Hepatocyte (in vitro differentiated cells): ENCODE measurements around the gene ZBTB7B. TPM values are rescaled to one million over a fixed set of nuclear protein-coding genes. Genes with fewer than 3 reads are reported as not detected.

Experiments used
- DNase-seq: peaks from one replicate; pipeline ENCODE4 v3.0.0-alpha.2; 2016; ENCODE audit warnings: low spot score
- H2AFZ ChIP-seq: fragments of 200-600 bp; sonication (generic); 2 replicates; pipeline ENCODE4 v1.6.0; 2016; ENCODE audit warnings: antibody characterized with exemption, mild to moderate bottlenecking
- H3K27ac ChIP-seq: fragments of 200-600 bp; sonication (generic); 2 replicates; pipeline ENCODE4 v1.5.1; 2016; ENCODE audit warnings: mild to moderate bottlenecking
- H3K27me3 ChIP-seq: fragments of 200-600 bp; sonication (generic); 2 replicates; pipeline ENCODE4 v1.6.1; 2016
- H3K36me3 ChIP-seq: fragments of 200-600 bp; sonication (generic); replicated peaks from 2 replicates; pipeline ENCODE4 v1.5.1; 2016; ENCODE audit warnings: low read depth; ENCODE audit not compliant: insufficient read depth
- H3K4me1 ChIP-seq: fragments of 200-600 bp; sonication (generic); 2 replicates; pipeline ENCODE4 v1.5.1; 2016; ENCODE audit warnings: mild to moderate bottlenecking, moderate library complexity; ENCODE audit not compliant: insufficient read depth
- H3K4me2 ChIP-seq: fragments of 200-600 bp; sonication (generic); 2 replicates; pipeline ENCODE4 v1.6.0; 2016
- H3K4me3 ChIP-seq: fragments of 200-600 bp; sonication (generic); 2 replicates; pipeline ENCODE4 v1.5.1; 2016; ENCODE audit warnings: mild to moderate bottlenecking
- H3K79me2 ChIP-seq: fragments of 200-600 bp; sonication (generic); 2 replicates; pipeline ENCODE4 v1.6.0; 2017; ENCODE audit warnings: mild to moderate bottlenecking
- H3K9me2 ChIP-seq: fragments of 200-600 bp; sonication (generic); replicated peaks from 2 replicates; pipeline ENCODE4 v1.6.0; 2017; ENCODE audit warnings: mild to moderate bottlenecking; ENCODE audit not compliant: insufficient read depth
- H3K9me3 ChIP-seq: fragments of 200-600 bp; sonication (generic); 2 replicates; pipeline ENCODE4 v1.5.1; 2016; ENCODE audit warnings: low read depth, mild to moderate bottlenecking
- H4K20me1 ChIP-seq: fragments of 200-600 bp; sonication (generic); 2 replicates; pipeline ENCODE4 v1.6.0; 2016; ENCODE audit warnings: mild to moderate bottlenecking; ENCODE audit not compliant: insufficient read depth, poor library complexity, severe bottlenecking
- CTCF ChIP-seq: fragments of 200-600 bp; sonication (generic); IDR thresholded peaks from 2 replicates; pipeline ENCODE4 v1.5.1; 2016; ENCODE audit warnings: antibody characterized with exemption, mild to moderate bottlenecking; ENCODE audit not compliant: poor library complexity
- EZH2 ChIP-seq: fragments of 200-600 bp; sonication (generic); IDR thresholded peaks from 2 replicates; pipeline ENCODE4 v1.6.1; 2016; ENCODE audit warnings: antibody characterized with exemption, mild to moderate bottlenecking, borderline replicate concordance
- EZH2phosphoT487 ChIP-seq: fragments of 200-600 bp; sonication (generic); IDR thresholded peaks from one replicate; pipeline ENCODE4 v1.6.1; 2018; ENCODE audit warnings: antibody characterized with exemption, mild to moderate bottlenecking, low read depth, moderate library complexity; ENCODE audit not compliant: unreplicated experiment, severe bottlenecking
- WGBS: methylation state at CpG from one replicate; pipeline ENCODE4 v1.1.6; 2016; ENCODE audit warnings: low lambda C conversion rate; ENCODE audit errors: missing lambda C conversion rate; 5-methylcytosine and 5-hydroxymethylcytosine counted together
- polyA plus RNA-seq: library from polyadenylated mRNA; unstranded; fragments of >200 nt; fragmentation: Nextera tagmentation; extraction: Ambion mirVana; gene quantifications from 2 replicates; pipeline ENCODE4 v1.2.1, GENCODE V29; 2016
- total RNA-seq: library from RNA; depleted of rRNA; stranded (reverse); fragments of >200 nt; gene quantifications from 2 replicates; pipeline ENCODE4 v1.2.3, GENCODE V29; 2014

ZBTB7B gene
- total and polyA plus RNA-seq, 2 experiments from 2014 or later, result 13.3 to 29.2 TPM

GRCh38 chr1:155022136-155022926 is 19.7 kb downstream of the ZBTB7B start:
- 83% methylated on average over 8 of the region's 8 CpGs for WGBS
- H3K27ac ChIP-seq, result no peak overlapping the region
- no peak for DNase-seq

GRCh38 chr1:155022927-155023236 is 20.3 kb downstream of the ZBTB7B start:
- Histone ChIP-seq H3K4me2 (no peak overlapping the region), H3K36me3 (no peaks in the 10 kb centered on the region), H4K20me1 (no peaks in the 10 kb centered on the region), H3K9me2 (no peaks in the 10 kb centered on the region), H3K27ac (no peak overlapping the region), H3K4me1 (peaks cover 7% of the 10 kb centered on the region), H2AFZ (no peak overlapping the region), H3K9me3 (no peaks in the 10 kb centered on the region), H3K27me3 (no peaks in the 10 kb centered on the region), H3K4me3 (no peak overlapping the region), H3K79me2 (no peaks in the 10 kb centered on the region)
- WGBS, result 72% methylated on average over 4 of the region's 4 CpGs
- no peak for DNase-seq
- TF ChIP-seq CTCF (no peak), EZH2phosphoT487 (no peak), EZH2 (no peak)

More at GRCh38 chr1:155022136-155022926, 19.7 kb downstream of the ZBTB7B start:
- no peak overlapping the region for H3K4me2 ChIP-seq
- no peaks in the 10 kb centered on the region for H3K9me3 ChIP-seq
- no peaks in the 10 kb centered on the region for H3K79me2 ChIP-seq
- H3K27me3 ChIP-seq, result no peaks in the 10 kb centered on the region
- no peaks in the 10 kb centered on the region for H3K36me3 ChIP-seq
- H3K9me2 ChIP-seq, result no peaks in the 10 kb centered on the region
- H3K4me1 ChIP-seq, result peaks cover 11% of the 10 kb centered on the region
- TF ChIP-seq CTCF (no peak), EZH2phosphoT487 (no peak), EZH2 (no peak)
- H2AFZ ChIP-seq, result no peak overlapping the region
- no peak overlapping the region for H3K4me3 ChIP-seq
- no peaks in the 10 kb centered on the region for H4K20me1 ChIP-seq

GRCh38 chr1:155023627-155024026 is 21.0 kb downstream of the ZBTB7B start:
- Histone ChIP-seq H2AFZ (no peak overlapping the region), H3K79me2 (no peaks in the 10 kb centered on the region), H3K27ac (no peak overlapping the region), H4K20me1 (no peaks in the 10 kb centered on the region), H3K9me3 (no peaks in the 10 kb centered on the region), H3K4me1 (no peaks in the 10 kb centered on the region), H3K4me3 (no peak overlapping the region), H3K4me2 (no peak overlapping the region), H3K9me2 (no peaks in the 10 kb centered on the region), H3K36me3 (no peaks in the 10 kb centered on the region), H3K27me3 (no peaks in the 10 kb centered on the region)
- no peak for DNase-seq
- WGBS, result 79% methylated on average over 5 of the region's 5 CpGs
- TF ChIP-seq CTCF (no peak), EZH2phosphoT487 (no peak)
